ENCODE measurements around the gene DYRK4.

Gene DYRK4

DNA sequence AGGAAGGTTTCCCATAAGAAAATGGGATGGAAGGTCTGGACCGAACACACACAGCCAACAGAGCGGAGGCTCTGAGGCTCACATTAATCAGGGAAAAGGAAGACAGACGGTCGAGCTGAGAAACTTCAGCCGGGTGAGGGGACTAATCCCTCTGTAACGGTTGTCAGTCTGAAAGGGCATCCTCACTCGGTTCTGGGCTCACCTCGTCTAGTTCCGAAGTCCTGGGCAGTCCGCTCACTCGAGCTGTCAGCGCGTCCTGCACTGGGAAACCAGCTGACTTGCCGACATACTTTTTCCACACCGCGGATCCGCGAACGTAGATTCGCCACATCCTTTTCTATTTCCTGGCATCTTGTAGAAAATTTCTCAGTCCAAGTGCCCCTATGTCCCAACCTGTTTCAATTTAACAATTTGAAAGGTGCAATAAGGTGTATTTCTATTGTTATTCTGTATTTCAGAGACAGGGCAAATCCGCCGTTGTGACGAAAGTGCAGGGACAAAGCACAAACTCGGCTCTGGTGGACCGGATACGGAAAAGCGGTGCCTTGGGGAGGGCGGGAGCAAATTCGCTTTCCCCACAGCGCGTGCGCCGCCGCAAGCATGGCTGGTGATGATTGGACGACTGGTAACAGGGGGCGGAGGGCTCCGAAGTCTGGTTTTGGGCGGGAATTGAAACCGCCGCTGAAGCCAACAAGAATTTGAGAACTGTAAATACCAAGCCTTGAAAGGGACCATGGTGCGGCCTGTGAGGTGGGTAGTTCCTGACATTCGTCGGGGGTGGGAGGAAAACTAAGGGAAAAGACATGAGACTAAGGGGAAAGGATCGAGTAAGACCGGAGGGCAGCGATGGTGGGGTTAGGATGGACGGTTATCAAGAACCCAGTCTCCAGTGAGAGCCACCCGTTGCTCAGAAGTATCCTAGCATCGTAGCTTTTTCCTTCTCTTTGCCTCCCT, 23.5 kb upstream of the DYRK4 start, which contains the start of gene RAD51AP1:
TSS of gene RAD51AP1 (plus strand) at position 684 of the 954 bp plus-strand sequence. CDS start at position 734, 50 bp downstream.
- Histone ChIP-seq H3K4me1 (peaks cover 29 to 39% (median 35%) of the 10 kb centered on the region in 10 experiments), H3K27me3 (no peaks in the 10 kb centered on the region), H3K27ac (peak within 1 kb of the TSS; percentile 95 to 99 (median 97)), H3K36me3 (peaks cover 15 to 53% (median 36%) of the 10 kb centered on the region in 11 experiments; a peak in 21 of 22 replicates), H3K4me3 (peak within 1 kb of the TSS; percentile 79 to 93 (median 84)), H3K9ac (peak within 1 kb of the TSS; percentile 90 to 98 (median 95)), H3K4me2 (peak within 1 kb of the TSS; percentile 85 to 99 (median 93)), H3K9me3 (replicated peaks in 1 of 11) (no peaks in the 10 kb centered on the region), H4K20me1 (no peaks in the 10 kb centered on the region)
- no peak for TF ChIP-seq Cebpa-rat (IDR thresholded peaks at IDR 0.05)

DNA sequence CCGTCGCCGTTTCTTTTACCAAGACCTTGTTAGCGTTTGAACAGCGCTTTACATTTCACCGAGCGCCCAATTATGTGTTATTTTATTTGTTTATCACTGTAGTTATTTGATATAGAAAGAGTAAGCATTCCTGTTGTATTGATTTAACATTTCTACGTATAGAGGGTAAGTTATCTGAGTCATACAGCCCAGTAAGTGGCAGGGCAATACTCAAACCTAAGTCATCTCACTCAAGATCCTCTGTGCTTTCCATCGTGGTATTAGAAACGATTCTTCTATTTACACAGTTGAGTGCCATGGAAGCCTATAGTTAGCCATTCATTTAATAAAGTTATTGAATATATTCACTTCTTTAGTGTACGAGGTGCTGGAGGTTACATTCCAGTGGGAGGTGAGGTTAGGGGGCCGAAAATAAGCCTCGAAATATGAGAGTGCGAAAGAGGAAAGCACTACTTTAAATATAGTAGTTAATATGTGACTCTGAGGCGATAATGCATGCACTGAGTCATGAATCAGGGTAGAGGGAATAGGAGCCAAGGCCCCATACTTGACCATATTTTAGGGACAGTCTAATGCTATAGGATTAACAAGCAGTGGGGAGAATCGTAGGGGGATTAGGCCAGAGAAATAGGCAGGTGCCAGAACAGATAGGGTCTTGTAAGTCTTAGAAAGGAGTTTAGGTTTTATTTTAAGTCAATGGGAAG, 22.7 kb upstream of the DYRK4 start:
- TF ChIP-seq Cebpa-rat (IDR thresholded peaks at IDR 0.05), result no peak
- no peaks in the 10 kb centered on the region for H3K9me3 ChIP-seq (replicated peaks in 1 of 11)
- H4K20me1 ChIP-seq, result no peaks in the 10 kb centered on the region
- H3K9ac ChIP-seq, result peak overlapping the region; percentile 90 to 98 (median 95)
- H3K4me3 ChIP-seq, result peak overlapping the region; percentile 79 to 93 (median 84)
- H3K4me1 ChIP-seq, result peaks cover 29 to 39% (median 35%) of the 10 kb centered on the region in 10 experiments
- peak overlapping the region; percentile 85 to 99 (median 93) for H3K4me2 ChIP-seq
- H3K27ac ChIP-seq, result peak overlapping the region in 10 of 11 experiments; percentile 95 to 99 (median 97); a peak in 20 of 22 replicates
- no peaks in the 10 kb centered on the region for H3K27me3 ChIP-seq
- peaks cover 10 to 53% (median 36%) of the 10 kb centered on the region in 11 experiments for H3K36me3 ChIP-seq

- Histone ChIP-seq H3K4me2 (peak overlapping the region; percentile 85 to 99 (median 93)), H4K20me1 (no peaks in the 10 kb centered on the region), H3K9me3 (replicated peaks in 1 of 11) (no peaks in the 10 kb centered on the region), H3K4me1 (peaks cover 29 to 39% (median 35%) of the 10 kb centered on the region in 10 experiments), H3K36me3 (peaks cover 5 to 53% (median 36%) of the 10 kb centered on the region in 11 experiments; a peak in 21 of 22 replicates), H3K27ac (peak overlapping the region in 7 of 11 experiments; percentile 1 to 99 (median 96); a peak in 7 of 22 replicates), H3K9ac (peak overlapping the region in 10 of 11 experiments; percentile 90 to 98 (median 95); a peak in 18 of 22 replicates), H3K4me3 (peak overlapping the region in 8 of 10 experiments; percentile 79 to 93 (median 84); a peak in 16 of 20 replicates), H3K27me3 (no peaks in the 10 kb centered on the region)
- no peak for TF ChIP-seq Cebpa-rat (IDR thresholded peaks at IDR 0.05)
These were observed 21.8 kb upstream of the DYRK4 start for GRCh38 chr12:4540170-4540569.

DNA sequence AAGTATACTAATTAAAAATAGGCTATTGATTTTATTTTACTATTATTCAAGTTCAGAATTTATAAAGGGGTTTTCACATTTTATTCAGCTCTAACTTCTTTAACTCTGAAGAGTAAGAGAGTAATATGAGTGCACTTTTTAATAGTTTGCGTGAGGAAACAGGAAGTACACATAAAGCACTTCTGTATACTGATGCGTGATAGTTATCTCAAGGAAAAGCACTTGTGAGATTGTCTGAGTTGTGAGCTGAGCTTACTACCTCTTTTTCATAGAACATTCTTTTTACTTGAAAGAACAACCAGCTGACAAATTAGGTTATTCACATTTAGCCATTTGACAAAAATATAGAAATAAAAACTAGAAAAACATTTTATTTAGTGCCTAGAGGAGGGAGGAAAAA, 21.4 kb upstream of the DYRK4 start:
- no peaks in the 10 kb centered on the region for H4K20me1 ChIP-seq
- H3K4me1 ChIP-seq, result peaks cover 29 to 39% (median 35%) of the 10 kb centered on the region in 10 experiments
- H3K9ac ChIP-seq, result peak overlapping the region in 3 of 11 experiments; percentile 7 to 93 (median 90); a peak in 3 of 22 replicates
- TF ChIP-seq Cebpa-rat (IDR thresholded peaks at IDR 0.05), result no peak
- no peak overlapping the region for H3K27ac ChIP-seq
- H3K4me3 ChIP-seq, result peak overlapping the region in 4 of 10 experiments; percentile 81 to 93 (median 84); a peak in 6 of 20 replicates
- peak overlapping the region in 10 of 11 experiments; percentile 39 to 99 (median 94); a peak in 16 of 22 replicates for H3K4me2 ChIP-seq
- peaks cover 4 to 53% (median 39%) of the 10 kb centered on the region in 11 experiments; a peak in 19 of 22 replicates for H3K36me3 ChIP-seq
- H3K9me3 ChIP-seq (replicated peaks in 1 of 11), result no peaks in the 10 kb centered on the region
- H3K27me3 ChIP-seq, result no peaks in the 10 kb centered on the region

GRCh38 chr12:4545195-4545594, 16.8 kb upstream of the DYRK4 start:
- peaks cover 9 to 12% (median 10%) of the 10 kb centered on the region in 10 experiments for H3K4me1 ChIP-seq
- H3K4me2 ChIP-seq, result no peak overlapping the region
- no peaks in the 10 kb centered on the region for H3K9me3 ChIP-seq (replicated peaks in 1 of 11)
- peaks cover 4 to 93% (median 79%) of the 10 kb centered on the region in 11 experiments; a peak in 19 of 22 replicates for H3K36me3 ChIP-seq
- peaks cover 0 to 3% (median 0%) of the 10 kb centered on the region in 11 experiments; a peak in 1 of 22 replicates for H4K20me1 ChIP-seq
- no peak overlapping the region for H3K27ac ChIP-seq
- no peak overlapping the region for H3K9ac ChIP-seq
- H3K4me3 ChIP-seq, result no peak overlapping the region
- no peak for TF ChIP-seq Cebpa-rat (IDR thresholded peaks at IDR 0.05)
- H3K27me3 ChIP-seq, result no peaks in the 10 kb centered on the region

DNA sequence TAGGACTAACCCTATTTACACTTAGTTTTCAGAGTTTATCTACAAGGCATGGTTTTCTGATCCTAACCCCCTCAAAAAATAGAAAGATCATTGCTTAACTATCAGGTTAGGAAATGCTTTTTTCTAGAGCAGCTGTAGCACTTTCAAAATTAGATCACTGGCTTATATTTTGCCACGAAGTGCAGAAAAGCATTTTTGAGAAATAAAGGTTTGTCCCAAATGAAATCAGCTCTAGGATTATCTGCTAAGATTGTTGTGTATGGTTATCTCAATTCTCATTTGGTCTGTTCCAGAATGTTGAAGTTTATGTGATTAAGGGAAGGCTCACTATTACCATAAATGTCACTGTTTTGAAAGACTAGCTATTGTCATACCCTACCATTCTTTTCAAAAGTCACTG, 9.8 kb upstream of the DYRK4 start:
- Histone ChIP-seq H3K36me3 (peaks cover 0 to 100% (median 93%) of the 10 kb centered on the region in 11 experiments; a peak in 19 of 22 replicates), H3K4me1 (peaks cover 0 to 11% (median 0%) of the 10 kb centered on the region in 10 experiments; a peak in 2 of 20 replicates), H3K9ac (no peak overlapping the region), H3K4me3 (no peak overlapping the region), H3K27me3 (no peaks in the 10 kb centered on the region), H3K27ac (no peak overlapping the region), H3K9me3 (replicated peaks in 1 of 11) (no peaks in the 10 kb centered on the region), H4K20me1 (peaks cover 0 to 7% (median 0%) of the 10 kb centered on the region in 11 experiments; a peak in 1 of 22 replicates), H3K4me2 (no peak overlapping the region)
- TF ChIP-seq Cebpa-rat (IDR thresholded peaks at IDR 0.05), result no peak

DNA sequence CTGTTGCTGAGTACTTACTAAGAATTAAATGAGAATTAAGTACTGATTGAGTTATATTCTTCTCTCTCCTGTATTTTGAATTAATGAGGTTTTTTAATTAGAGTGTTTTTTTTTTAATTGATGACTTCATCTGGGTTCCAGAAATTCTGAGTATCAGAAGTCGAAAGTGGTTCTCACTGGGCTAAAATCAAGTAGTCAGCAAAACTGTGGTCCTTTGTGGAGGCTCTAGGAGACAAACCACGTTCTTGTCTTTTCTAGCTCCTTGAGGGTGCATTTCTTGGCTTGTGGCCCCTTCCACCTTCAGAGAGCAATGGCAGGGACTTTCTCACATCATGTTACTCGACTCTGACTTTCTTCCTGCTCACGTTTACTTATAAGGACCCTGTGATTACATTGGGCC, 8.1 kb upstream of the DYRK4 start:
- no peak for TF ChIP-seq Cebpa-rat (IDR thresholded peaks at IDR 0.05)
- H3K4me1 ChIP-seq, result peaks cover 0 to 12% (median 0%) of the 10 kb centered on the region in 10 experiments; a peak in 2 of 20 replicates
- H3K9ac ChIP-seq, result no peak overlapping the region
- H3K27me3 ChIP-seq, result no peaks in the 10 kb centered on the region
- no peaks in the 10 kb centered on the region for H3K9me3 ChIP-seq (replicated peaks in 1 of 11)
- no peak overlapping the region for H3K4me3 ChIP-seq
- H3K36me3 ChIP-seq, result peaks cover 0 to 100% (median 89%) of the 10 kb centered on the region in 11 experiments; a peak in 19 of 22 replicates
- peaks cover 0 to 7% (median 0%) of the 10 kb centered on the region in 11 experiments; a peak in 1 of 22 replicates for H4K20me1 ChIP-seq
- H3K4me2 ChIP-seq, result no peak overlapping the region
- H3K27ac ChIP-seq, result no peak overlapping the region

- peaks cover 0 to 12% (median 0%) of the 10 kb centered on the region in 10 experiments; a peak in 2 of 20 replicates for H3K4me1 ChIP-seq
- H3K4me3 ChIP-seq, result no peak overlapping the region
- peaks cover 0 to 7% (median 0%) of the 10 kb centered on the region in 11 experiments; a peak in 1 of 22 replicates for H4K20me1 ChIP-seq
- no peaks in the 10 kb centered on the region for H3K27me3 ChIP-seq
- TF ChIP-seq Cebpa-rat (IDR thresholded peaks at IDR 0.05), result no peak
- H3K9ac ChIP-seq, result no peak overlapping the region
- H3K9me3 ChIP-seq (replicated peaks in 1 of 11), result no peaks in the 10 kb centered on the region
- peaks cover 0 to 100% (median 83%) of the 10 kb centered on the region in 11 experiments; a peak in 18 of 22 replicates for H3K36me3 ChIP-seq
- H3K27ac ChIP-seq, result no peak overlapping the region
- no peak overlapping the region for H3K4me2 ChIP-seq
These were observed 6.2 kb upstream of the DYRK4 start for GRCh38 chr12:4555804-4556203.
